Stimulated activated CD8-positive, alpha-beta memory T cell treated with anti-CD3 and anti-CD28 coated beads, Interleukin-12 subunit alpha, Interleukin-12 subunit beta, amount 100 ng/mL, for 1 hour (primary cell): ENCODE results near the gene GLI1.
A peak's percentile ranks its signal among the peaks of the same experiment; 100 is the strongest.

Experiments
- DNase-seq: peaks from one replicate; pipeline ENCODE4 v3.0.0-alpha.2; 2020; ENCODE audit warnings: low read depth

GLI1 gene

GRCh38 chr12:57461276-57461916 is 1.8 kb downstream of the GLI1 start:
- DNase-seq: no peak

GRCh38 chr12:57461917-57462250 is 2.3 kb downstream of the GLI1 start:
- no peak for DNase-seq

- peak; percentile 80 for DNase-seq
Measured at GRCh38 chr12:57462251-57462911, 2.8 kb downstream of the GLI1 start.

- no peak for DNase-seq
Measured at GRCh38 chr12:57462912-57463253, 3.3 kb downstream of the GLI1 start.

- no peak for DNase-seq
Measured at GRCh38 chr12:57464569-57464968, 5.0 kb downstream of the GLI1 start.

GRCh38 chr12:57465030-57465746 is 5.6 kb downstream of the GLI1 start:
- no peak for DNase-seq

- no peak for DNase-seq
Measured at GRCh38 chr12:57465747-57466505, 6.3 kb downstream of the GLI1 start.

GRCh38 chr12:57467212-57467874 is 7.8 kb downstream of the GLI1 start:
- DNase-seq: no peak

GRCh38 chr12:57467915-57468314 is 8.3 kb downstream of the GLI1 start:
- no peak for DNase-seq

- no peak for DNase-seq
Measured at GRCh38 chr12:57469296-57470164, 9.9 kb downstream of the GLI1 start.

- no peak for DNase-seq
Measured at GRCh38 chr12:57470286-57470969, 10.8 kb downstream of the GLI1 start.

GRCh38 chr12:57470970-57471656 is 11.5 kb downstream of the GLI1 start:
- no peak for DNase-seq

- DNase-seq: no peak
Measured at GRCh38 chr12:57471661-57472060, 12.1 kb downstream of the GLI1 start.

- no peak for DNase-seq
Measured at GRCh38 chr12:57472391-57472790, 12.8 kb downstream of the GLI1 start.

GRCh38 chr12:57473392-57473791 is 13.8 kb downstream of the GLI1 start:
- no peak for DNase-seq

GRCh38 chr12:57473886-57474285 is 14.3 kb downstream of the GLI1 start:
- DNase-seq: no peak

- DNase-seq: no peak
Measured at GRCh38 chr12:57474430-57474829, 14.8 kb downstream of the GLI1 start.

GRCh38 chr12:57474862-57475261 is 15.3 kb downstream of the GLI1 start:
- DNase-seq: no peak

GRCh38 chr12:57475271-57476161 is 15.9 kb downstream of the GLI1 start:
- no peak for DNase-seq
